Right lobe of liver (tissue), 4 donors: Measurements from ENCODE around the gene PHC3.

Source experiments
- CTCF ChIP-seq, 4 donors: fragments of 200-600 bp in 3 of 4; fragments of 450-650 bp in 1 of 4; IDR thresholded peaks; one replicate each; pipeline versions ENCODE4 v1.5.1 to v1.8.0; 2016 to 2022; ENCODE audit warnings: antibody characterized with exemption in 4 of 4, mild to moderate bottlenecking in 2 of 4
- POLR2A ChIP-seq: fragments of 450-650 bp; IDR thresholded peaks from one replicate; pipeline ENCODE4 v1.6.1; 2017; ENCODE audit warnings: antibody characterized with exemption, mild to moderate bottlenecking
- donor health status: DM: no; HTN: no; CAD: no.
- donor health status: DM: no; HTN: no; CAD: no.
- donor health status: DM: no; HTN: yes; CAD: no.

- TF ChIP-seq CTCF (IDR thresholded peaks at IDR 0.05) (no peak), POLR2A (no peak)
Measured at GRCh38 chr3:170130532-170130931, 51.0 kb downstream of the PHC3 start.
